NCI-H187 (cell line): ENCODE measurements around the gene XRCC3.
"Not testable (repeated sequence)": the region's sequence is repeated elsewhere in the genome, so short reads cannot be mapped to it uniquely, and the experiment has no call there.

ENCODE experiments used
- DNase-seq, 2 experiments: peaks; one replicate each; lab custom pipeline; 2025; lab: John Stamatoyannopoulos, UW

The XRCC3 gene

DNA sequence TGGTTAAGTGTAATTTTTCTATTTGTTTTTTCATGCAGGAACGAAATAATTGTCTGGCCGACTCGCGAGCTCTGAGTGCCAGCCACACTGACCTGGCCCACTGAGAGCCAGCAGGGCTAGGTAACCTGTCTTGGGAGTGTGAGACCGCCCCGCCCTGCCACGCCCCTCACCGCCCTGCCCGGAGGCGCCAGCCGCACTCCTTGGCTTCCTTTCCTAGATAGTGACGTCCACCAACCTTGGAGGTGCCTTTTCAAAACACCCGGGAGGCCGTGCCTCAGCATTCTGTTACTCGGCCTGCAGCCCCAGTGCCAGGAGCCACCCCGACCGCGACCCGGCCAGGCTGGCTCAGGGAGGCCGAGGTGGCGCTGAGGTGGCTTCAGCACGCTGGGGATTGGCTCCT lies 21.7 kb downstream of the XRCC3 start:
- DNase-seq, result no peak

DNA sequence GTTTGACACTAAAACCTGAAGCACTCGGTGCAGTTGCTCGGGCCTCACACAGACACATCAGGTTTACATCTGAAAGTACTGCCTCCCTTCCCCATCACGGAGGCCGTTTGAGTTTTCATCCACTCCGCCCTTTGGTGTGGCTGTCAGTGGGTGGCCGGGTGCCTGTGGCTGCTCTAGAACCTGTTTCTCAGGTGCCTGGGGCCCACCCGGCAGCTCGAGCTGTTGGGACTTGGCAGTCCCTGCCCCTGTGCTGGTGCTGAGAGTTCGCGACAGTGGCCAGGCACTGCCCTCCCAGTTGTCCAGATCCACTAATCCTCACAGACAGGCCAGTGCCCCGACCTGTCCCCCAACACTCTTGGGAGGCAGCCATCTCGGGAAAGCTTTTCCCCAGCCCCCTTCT lies 22.4 kb downstream of the XRCC3 start:
- DNase-seq, result no peak

DNA sequence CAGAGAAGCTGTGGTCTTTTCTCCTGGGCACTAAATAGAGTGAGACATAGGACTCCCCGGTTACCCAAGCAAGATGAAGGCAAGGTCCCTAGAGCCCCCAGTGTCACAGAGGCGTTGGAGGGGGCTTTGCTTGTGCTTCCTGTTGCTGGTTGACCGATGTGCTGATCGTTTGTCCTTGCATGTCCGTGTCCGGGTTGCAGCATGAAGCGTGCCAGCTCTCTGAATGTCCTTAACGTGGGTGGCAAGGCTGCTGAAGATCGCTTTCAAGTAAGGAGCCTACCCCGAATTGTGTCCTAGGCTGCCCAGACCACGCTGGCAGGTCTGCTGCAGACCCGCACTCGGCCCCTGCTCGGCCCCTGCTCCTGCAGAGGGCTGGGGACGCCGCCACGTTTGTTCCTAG lies 23.1 kb downstream of the XRCC3 start:
- DNase-seq, result no peak

DNA sequence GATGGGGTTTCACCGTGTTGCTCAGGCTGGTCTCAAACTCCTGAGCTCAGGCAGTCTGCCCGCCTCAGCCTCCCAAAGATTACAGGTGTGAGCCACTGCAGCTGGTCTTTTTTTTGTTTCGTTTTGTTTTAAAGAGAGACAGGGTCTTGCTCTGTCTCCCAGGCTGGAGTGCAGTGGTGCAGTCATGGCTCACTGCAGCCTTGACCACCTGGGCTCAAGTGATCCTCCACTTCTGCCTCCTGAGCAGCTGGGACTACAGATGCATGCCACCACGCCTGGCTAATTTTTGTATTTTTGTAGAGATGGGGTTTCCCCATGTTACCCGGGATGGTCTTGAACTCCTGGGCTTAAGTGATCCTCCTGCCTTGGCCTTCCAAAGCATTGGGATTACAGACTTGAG lies 23.6 kb downstream of the XRCC3 start:
- not testable (repeated sequence) for DNase-seq

DNA sequence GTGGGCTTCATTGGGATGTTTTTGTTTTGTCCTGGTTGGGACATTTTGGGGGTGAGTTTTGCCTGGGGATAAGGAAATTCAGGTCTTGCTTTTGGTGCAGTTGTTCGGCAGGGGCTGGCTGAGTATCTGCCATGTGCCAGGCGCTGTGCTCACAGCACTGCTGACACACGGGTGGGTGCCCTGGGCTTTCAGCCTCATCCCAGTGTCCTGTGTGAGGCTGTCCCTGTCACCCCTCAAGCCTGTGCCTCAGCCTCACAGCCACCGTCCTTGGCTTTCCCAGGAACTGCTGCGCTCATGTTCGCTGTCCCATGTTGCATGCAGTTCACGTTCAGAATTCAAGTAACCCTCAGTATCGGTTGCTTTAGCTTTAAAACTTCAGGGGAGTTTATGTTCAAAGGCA lies 24.9 kb downstream of the XRCC3 start:
- no peak for DNase-seq

DNA sequence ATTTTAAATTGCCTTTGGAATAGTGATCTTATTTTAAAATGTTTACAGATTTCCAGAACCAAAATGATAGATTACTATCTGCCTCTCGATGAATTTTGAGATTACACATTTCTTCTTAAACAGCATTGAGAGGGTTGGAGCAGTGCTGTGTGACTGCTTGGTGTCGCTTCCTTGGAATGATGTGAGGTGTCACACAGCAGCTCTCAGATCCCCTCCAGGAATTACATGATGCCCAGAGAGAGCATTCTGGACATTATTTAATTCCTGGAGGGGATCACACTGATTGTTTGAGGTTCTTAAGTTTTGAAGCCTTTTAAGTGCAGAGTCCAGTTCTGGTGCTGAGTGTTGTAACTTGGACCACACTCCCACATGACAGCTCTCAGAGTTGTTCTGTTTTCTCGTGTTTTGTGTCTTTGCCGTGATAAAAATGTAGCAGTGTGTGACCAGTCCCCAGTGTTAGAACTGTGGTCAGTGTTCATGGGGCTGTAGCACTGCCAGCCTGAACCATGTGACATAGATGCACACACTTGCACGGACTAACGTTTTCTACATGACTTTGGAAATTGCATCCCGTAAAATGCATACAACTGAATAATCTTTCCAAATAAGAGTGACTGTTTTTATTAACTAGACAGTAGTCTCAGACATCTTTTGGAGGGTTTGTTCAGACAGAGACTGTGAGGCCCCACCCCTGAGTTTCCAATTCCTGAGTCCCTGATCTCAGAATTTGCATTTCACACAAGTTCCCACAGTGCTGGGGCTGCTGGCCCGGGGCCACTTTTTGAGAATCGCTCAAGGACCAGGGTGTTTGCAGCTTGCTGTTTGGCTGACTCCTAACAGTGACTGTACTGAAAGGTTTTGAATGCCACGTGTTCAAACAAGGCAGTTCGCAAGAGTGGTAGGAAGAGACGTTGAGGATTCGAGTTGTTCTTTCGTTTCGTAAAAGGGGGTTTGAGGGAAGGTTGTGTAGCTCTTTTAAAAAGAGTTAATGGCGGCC lies 26.0 kb downstream of the XRCC3 start:
- no peak for DNase-seq

DNA sequence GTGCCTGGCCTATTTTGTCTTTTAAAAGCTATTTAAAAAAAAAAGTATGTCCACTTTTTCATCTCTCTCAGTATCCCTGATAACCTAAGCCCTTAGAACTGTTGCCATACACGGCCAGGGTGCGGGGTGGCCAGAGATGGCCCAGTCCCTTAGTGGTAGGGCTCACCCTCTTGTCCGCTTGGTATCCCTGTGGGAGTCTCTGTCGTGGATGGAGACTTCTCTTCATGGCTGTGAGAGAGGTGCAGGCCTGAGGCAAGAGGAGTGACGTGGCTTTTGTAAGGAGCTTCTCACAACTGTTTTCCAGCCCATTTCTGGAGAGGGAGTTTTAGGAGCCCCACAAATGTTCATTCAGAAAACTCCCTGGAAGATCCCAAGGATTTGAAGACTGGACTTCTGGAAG lies 26.8 kb downstream of the XRCC3 start:
- DNase-seq, result no peak

DNA sequence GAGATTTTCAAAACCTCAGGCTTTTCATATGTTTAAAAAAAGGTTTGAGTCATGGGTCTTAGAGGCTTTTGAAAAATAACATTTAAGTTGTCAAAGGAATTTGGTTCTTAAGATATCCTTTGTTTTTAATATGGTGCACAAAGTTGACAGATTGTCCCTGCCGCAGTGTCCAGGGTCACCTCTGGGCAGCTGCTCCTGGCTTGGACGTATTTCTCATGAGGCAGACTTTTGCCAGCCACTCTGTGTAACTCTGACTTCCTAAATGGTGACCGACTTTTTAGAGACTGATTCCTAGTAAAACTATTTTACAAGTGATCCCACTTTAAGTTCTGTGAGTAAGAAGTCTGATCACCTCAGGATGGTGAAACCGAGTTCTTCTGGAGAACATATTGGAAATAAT lies 27.5 kb downstream of the XRCC3 start:
- DNase-seq, result no peak

DNA sequence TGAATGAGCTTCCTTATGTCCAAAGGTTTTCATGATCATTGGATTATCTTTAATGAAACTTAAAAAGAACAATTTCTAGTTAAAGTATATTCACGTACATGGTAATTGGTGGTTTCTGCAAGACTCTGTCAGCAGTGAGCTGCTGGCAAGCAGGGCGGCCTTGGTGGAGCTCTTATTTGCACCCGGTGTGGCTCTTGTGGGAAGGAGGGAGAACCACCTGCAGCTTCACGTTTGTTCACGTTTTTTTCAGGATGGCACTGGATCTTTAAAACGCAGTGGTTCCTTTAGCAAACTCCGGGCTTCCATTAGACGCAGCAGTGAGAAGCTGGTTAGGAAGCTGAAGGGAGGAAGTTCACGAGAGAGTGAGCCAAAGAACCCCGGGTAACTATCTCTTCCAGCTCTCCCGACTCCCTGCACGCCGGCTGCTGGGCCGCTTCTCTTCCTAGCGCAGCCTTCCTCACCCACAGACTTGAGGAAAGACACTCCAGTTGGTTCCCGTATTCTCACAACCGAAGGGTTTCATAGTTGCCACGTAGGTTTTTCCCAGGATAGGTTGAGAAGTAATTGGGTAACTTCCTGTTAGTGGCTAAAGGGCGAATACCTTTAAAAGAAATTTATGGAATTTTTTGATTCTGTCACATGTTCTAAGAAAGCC lies 28.3 kb downstream of the XRCC3 start:
- DNase-seq, result no peak

DNA sequence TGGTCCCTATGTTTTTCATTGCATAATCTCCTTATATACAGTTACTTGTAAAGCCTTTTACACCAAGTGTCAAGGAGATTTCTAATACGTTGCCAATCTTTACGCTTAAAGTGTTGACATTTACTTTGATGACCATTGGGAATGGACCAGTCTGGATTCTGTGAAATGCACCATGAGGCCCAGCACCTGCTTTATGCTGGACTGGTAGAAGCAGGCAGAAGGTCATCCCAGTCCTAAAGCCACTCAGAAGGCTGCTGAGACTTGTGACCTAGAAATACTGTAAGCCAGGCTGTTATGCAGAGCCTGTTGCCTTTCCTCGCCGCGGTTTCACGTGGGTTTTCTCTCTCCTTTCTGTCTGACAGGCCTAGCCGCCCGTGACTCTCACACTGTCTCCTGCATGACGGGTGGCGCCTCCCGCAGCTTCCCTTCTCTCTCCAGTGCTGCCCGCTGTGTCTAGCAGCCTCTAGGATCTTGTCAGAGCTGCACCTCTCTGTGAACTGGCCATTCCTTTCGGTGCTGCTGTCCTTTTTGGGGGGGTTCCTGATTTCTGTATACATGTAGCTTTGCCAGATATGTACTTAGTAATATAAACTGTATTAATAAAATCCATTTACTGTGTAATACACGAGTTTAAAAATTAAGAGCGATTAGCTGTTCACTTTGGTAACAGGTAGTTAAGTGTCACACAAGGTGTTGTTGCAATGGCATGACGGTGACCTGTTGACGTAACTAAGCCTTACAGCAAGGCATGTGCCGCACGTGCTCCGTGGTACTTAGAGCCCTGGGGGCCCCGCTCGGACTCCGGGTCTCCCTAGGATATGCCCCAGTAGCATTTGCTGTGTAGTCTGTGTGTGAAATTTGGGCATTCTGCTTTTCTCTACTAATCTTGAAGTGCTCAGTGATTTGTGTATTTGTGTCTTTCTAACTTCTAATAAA lies 29.7 kb downstream of the XRCC3 start:
- DNase-seq, result no peak

DNA sequence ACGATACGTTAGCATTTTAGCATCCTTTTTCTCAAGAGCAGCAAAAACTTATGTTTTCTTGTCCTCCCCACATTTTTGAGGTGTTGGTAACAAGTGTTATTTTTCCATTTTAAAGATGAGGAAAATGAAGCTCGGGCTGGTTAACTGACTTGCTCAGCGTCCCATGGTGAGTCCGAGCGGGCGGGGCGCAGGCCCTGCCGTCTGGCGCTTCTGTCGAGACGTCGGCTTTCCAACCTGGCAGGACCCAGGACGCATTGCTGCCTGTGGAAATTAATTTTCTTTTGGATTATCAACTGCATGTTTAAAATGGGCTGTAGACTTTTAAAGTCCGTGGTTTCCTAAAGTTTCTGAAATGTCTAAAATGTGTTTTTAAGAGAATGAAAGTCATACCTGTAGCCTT lies 30.4 kb downstream of the XRCC3 start:
- no peak for DNase-seq

DNA sequence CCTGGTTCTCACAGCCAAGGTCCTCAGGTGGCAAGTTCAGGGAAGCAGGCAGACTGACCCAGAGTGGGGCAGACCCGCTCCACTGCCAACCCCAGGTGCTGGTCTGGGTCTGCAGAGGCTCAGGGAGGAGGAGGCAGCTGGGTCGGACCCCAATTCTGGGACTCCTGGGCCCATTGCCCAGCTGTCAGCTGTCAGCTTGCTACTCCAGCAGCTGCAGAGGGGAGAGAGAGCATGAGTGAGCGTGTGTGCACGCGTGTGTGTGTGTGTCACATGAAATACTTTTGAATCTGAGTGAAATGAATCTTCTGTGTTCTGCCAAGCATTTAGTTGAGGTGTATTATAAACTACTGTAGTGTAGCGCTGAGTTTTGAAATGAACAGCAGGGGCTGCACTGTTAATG lies 30.8 kb downstream of the XRCC3 start:
- no peak for DNase-seq

DNA sequence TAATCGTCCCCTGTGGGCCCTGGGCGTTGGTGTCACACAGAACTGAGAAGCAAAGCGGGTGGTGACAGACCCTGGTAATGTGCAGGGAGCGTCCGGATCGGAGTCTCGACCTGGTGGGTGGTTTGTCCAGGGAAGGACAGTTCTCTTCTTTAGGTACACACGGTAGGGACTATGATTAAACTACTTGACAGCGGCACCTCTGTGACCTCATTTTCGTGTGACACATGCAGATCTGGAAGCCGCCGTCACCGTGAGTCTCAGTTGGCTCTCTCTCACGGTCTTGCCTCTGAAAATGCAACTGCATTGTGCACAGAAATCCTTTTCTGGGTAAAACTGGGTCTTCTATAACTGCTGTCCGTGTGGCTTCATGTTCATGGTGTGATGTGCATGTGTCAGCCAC lies 32.1 kb downstream of the XRCC3 start:
- DNase-seq, result no peak

DNA sequence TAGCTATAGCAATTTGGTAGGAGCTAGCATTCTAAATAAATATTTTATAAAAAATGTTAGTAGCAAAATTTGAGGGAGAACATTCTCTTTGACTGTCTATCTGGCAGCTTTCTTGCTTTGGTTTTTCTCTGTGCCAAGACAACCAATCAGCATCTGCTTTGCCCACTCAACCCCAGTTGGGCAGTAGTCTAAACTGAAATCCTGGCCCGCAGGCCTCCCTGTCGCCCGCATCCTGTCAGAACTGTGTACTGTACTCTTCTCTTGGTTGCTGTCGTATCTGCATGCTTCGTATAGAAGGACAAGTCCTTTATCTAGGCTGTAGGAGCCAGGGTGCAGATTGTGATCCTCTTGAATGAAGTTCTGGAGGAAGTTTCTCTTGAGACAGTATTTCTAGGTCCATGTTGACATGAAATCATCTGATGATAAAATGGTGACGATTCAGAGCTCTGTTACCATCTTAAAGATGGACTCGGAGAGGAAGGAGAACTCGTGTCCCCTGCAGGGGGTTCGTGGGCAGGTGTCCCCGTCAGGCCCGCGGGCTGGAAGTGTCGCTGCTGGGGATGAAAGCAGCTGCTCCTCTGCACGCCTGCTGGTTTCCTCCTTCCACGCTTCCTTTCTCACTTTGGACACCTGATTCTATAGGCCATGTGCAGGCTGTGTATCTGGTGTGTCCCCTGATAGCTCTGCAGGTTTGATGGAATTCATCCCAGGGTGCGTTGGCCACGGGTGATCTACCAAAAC lies 34.6 kb downstream of the XRCC3 start:
- no peak for DNase-seq

DNA sequence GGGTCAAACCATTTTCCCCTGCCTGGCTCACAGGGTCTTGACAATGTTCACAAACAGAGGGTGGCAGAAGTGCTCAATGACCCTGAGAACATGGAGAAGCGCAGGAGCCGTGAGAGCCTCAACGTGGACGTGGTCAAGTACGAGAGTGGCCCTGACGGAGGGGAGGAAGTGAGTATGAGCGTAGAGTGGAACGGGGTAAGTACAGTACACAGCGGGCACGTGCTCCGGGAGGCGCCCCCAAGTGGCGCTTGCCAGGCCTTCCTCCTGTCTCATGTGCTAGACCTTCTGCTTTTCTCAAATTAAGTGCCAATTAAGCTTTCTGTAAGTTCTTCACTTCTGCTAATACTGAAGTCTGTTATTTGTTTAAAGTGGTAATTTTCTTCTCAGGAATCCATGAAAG lies 35.9 kb downstream of the XRCC3 start:
- no peak for DNase-seq

DNA sequence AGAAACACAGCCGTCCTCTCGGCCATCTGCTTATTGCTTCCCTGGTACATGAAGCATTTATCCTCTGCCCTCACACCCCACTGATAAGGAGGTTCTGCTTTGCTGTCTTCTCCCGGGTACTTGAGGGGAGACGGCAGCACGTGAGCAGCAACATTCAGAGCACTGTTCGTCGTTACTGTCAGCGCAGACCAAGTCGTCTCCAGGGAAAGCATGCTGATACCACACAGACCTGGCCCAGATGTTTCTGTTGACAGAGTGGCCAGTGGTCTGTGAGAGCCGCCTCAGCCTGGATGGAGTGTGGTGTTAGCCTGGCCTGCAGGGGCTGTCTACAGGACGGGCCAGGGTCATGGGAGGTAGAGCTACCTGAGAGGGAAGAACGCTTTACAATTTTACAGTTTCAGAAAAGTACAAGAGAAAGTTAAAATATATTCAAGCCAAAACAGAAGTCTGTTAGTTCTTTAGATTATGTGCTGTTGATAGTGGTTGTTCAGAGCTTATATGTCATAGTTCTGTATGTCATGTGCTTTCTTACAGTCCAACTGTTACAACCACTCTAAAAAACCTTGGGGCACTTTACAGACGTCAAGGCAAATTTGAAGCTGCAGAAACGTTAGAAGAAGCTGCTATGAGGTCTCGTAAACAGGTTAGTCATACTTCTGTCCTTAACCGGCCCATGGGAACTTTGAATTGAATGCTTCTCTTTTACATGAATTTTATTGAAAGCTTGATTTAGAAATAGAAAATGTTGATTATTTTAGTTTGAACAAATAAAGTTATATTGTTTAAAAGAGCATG lies 38.2 kb downstream of the XRCC3 start:
- DNase-seq, result no peak

DNA sequence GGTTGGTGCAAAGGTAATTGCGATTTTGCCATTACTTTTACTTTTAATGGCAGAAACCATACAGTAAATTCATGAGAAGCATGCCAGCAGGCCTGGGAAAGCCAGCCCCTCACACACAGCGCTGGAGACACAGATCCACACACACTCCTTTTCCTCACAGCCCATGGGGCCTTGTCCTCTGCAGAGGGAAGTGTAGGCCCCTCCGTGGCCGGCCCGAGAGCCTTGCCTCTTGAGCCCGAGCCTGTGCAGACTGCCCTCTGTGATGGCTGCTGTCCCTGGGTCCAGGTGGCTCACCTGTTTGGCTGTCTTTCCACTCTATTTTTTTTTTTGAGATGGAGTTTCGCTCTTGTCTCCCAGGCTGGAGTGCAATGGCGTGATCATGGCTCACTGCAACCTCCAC lies 39.3 kb downstream of the XRCC3 start:
- DNase-seq, result no peak

DNA sequence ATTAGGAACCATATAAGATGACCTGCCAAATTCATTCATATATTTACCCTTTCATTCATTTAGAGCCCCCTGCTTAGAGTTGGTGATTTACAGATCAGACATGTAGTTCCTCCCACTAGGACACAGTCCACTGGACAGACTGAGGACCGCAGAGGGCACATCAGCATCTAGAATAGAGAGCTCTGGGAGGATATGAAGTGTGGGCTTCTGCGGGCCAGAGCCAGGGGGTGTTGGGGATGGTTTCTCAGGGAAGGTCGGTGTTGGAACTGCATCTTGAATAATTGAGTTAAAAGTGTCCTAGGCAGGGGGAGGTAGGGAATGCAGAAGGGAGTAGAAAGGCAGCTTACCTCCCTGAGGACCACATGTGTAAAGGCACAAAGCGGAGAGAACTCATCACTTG lies 43.3 kb downstream of the XRCC3 start:
- DNase-seq, result no peak

DNA sequence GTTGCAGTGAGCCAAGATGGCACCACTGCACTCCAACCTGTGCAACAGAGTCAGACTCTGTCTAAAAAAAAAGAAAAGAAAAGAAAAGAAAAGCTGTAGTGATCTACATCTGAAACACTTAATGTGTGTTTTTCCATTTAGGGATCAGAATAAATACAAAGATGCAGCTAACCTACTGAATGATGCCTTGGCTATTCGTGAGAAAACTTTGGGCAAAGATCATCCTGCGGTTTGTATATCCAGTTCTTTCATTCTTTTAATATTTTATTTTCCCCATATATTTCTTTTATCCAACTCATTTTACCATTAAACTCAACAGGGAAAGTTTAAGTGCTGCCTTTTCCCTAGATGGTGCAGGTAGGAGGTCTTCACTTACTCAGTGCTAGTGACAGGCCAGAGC lies 45.9 kb downstream of the XRCC3 start:
- no peak for DNase-seq

DNA sequence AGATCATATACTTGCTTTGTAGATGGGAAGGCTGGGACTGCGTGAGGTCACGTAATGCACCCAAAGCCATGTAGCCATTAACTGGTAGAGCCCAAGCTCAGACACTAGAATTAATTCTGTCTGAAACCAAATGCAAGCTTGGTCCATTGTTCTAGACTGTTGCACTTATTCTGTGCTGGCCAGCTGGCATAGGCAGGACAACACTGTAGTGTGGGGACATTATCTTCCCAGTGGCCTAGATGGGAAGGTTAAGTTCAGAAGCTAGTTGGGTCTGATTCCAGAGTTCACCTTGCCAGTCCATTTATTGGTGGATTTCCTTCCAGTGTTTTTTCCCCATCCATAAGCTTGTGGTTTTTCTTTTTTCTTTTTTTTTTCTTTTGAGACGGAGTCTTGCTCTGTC lies 47.1 kb downstream of the XRCC3 start:
- DNase-seq, result no peak

DNA sequence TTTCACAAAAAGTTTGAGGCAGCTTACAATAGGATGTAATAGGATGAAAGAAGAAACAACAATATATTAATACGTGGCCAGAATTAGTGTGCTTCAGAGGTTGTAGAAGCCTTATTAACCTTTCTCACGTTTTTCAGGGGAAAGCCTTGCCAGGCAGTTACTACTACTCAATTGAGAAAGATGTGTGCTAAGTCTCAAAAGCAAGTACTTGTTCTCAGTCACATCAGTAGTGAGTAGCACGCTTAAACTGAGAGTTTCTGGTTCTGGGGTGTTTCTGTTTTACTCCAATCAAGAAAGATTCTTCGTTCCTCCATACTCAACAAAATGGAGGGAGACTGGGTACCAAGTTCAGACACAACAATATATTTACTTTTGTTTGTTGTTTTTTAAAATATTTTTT lies 47.6 kb downstream of the XRCC3 start:
- DNase-seq, result no peak
